Measurements from ENCODE around the gene NR1I3. TPM values are rescaled to one million over a fixed set of nuclear protein-coding genes. Genes with fewer than 3 reads are reported as not detected.

Gene NR1I3
- total RNA-seq, 4 donors from 2014 or later, result not detected

DNA sequence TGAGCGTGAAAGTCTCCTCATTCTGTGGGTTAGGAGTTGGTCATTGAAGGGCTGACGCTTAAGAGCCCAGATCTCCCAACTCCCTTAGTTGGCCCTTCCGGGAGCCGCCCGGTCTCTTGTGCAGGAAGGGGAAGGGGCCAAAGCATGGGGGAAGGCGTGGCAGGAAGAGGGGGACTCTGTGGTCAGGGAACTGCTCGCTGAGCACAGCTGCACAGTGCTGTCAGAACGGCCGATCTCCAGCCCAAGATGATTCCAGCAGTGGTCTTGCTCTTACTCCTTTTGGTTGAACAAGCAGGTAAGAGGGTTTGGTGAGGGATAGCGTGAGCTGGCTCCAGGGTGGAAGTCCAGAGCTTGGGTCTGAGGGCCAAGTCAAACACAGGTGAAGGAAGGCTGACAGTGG, 22.9 kb downstream of the NR1I3 start, which contains the start of gene FCER1G:
Gene FCER1G (plus strand): TSS at position 220 of the 400 bp plus-strand sequence. CDS start 27 bp downstream, at position 247.
- intact Hi-C loops (cut with DNase I), result no loop called here
- H3K4me1 ChIP-seq, result no peaks in the 10 kb centered on the region
- no peak for DNase-seq
- no peak within 1 kb of the TSS for H3K4me3 ChIP-seq (replicated peaks in 1 of 3)
- H3K27ac ChIP-seq, result peak within 1 kb of the TSS in 1 of 3 donors; percentile 52
- H3K27me3 ChIP-seq, result no peaks in the 10 kb centered on the region
- no peaks in the 10 kb centered on the region for H3K9me3 ChIP-seq
- TF ChIP-seq POLR2A (IDR thresholded peaks at IDR 0.05), result peak in 1 of 2 donors; percentile 18
- TF ChIP-seq, protein P1, sequence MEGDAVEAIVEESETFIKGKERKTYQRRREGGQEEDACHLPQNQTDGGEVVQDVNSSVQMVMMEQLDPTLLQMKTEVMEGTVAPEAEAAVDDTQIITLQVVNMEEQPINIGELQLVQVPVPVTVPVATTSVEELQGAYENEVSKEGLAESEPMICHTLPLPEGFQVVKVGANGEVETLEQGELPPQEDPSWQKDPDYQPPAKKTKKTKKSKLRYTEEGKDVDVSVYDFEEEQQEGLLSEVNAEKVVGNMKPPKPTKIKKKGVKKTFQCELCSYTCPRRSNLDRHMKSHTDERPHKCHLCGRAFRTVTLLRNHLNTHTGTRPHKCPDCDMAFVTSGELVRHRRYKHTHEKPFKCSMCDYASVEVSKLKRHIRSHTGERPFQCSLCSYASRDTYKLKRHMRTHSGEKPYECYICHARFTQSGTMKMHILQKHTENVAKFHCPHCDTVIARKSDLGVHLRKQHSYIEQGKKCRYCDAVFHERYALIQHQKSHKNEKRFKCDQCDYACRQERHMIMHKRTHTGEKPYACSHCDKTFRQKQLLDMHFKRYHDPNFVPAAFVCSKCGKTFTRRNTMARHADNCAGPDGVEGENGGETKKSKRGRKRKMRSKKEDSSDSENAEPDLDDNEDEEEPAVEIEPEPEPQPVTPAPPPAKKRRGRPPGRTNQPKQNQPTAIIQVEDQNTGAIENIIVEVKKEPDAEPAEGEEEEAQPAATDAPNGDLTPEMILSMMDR (IDR thresholded peaks at IDR 0.05), result no peak
- WGBS, 2 donors, result 75 to 83% methylated on average over 10 of the region's 10 CpGs
- H3K36me3 ChIP-seq, result peaks cover 45 to 50% of the 10 kb centered on the region in 2 donors

- H3K4me3 ChIP-seq (replicated peaks in 1 of 3), result no peak overlapping the region
- no peak overlapping the region for H3K27ac ChIP-seq
- no peak for DNase-seq
- no peaks in the 10 kb centered on the region for H3K9me3 ChIP-seq
- 89 to 94% methylated on average over 9 of the region's 9 CpGs for WGBS, 2 donors
- TF ChIP-seq POLR2A (IDR thresholded peaks at IDR 0.05), result no peak
- TF ChIP-seq, protein P1 (IDR thresholded peaks at IDR 0.05), result no peak
- peaks cover 46 to 57% of the 10 kb centered on the region in 2 donors for H3K36me3 ChIP-seq
- H3K4me1 ChIP-seq, result no peaks in the 10 kb centered on the region
- intact Hi-C loops (cut with DNase I), result no loop called here
- H3K27me3 ChIP-seq, result no peaks in the 10 kb centered on the region
These were observed 23.6 kb downstream of the NR1I3 start for GRCh38 chr1:161214369-161214768.

DNA sequence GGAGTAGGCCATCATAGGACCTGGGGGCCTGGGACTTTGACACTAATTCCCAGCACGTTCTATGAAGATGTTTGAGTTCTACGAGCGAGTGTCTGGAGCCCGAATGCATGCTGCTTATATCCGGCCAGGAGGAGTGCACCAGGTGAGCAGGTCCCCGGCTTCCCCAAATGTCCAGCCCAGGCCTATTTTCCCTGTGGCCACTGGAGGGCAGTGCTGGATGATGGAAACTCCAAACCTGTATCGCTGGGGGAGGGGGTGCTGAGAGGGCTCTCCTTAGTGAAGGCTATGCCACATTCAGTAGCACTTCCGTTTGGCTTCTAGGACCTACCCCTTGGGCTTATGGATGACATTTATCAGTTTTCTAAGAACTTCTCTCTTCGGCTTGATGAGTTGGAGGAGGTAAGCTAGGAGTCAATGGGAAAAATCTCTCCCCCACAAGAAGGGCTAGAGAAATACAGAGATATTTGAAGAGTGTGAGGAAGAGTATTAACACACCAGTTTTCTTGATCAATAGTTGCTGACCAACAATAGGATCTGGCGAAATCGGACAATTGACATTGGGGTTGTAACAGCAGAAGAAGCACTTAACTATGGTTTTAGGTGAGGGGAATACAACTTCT, 28.1 kb downstream of the NR1I3 start:
- H3K4me1 ChIP-seq, result peaks cover 0 to 5% of the 10 kb centered on the region in 2 donors
- intact Hi-C loops (cut with DNase I), result no loop called here
- H3K27ac ChIP-seq, result no peak overlapping the region
- 35 to 45% methylated on average over 11 of the region's 11 CpGs for WGBS, 2 donors
- no peaks in the 10 kb centered on the region for H3K9me3 ChIP-seq
- no peaks in the 10 kb centered on the region for H3K27me3 ChIP-seq
- no peak overlapping the region for H3K4me3 ChIP-seq (replicated peaks in 1 of 3)
- no peak for TF ChIP-seq POLR2A (IDR thresholded peaks at IDR 0.05)
- TF ChIP-seq, protein P1 (IDR thresholded peaks at IDR 0.05), result peak; percentile 77 to 90 (median 86)
- DNase-seq, result peak; percentile 84
- peaks cover 71 to 73% of the 10 kb centered on the region in 2 donors for H3K36me3 ChIP-seq

DNA sequence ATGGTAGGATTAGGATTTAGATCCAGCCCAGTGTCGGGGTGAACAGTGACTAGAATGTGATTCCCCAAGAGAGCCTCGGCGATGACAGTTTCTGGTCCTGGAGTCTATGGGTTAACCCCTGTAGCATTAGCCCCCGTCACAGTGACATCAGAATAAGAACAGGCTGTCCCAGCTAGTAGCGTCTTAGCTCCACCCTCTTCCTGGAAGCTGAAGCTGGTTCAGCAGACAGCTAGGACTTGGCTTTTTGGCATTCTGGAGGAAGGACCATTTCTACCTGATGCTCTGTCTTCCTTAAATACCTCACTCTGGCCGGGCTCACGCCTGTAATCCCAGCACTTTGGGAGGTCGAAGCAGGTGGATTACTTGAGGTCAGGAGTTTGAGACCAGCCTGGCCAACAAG, 30.8 kb downstream of the NR1I3 start:
- Histone ChIP-seq H3K4me3 (replicated peaks in 1 of 3) (no peak overlapping the region), H3K4me1 (peaks cover 11 to 24% of the 10 kb centered on the region in 2 donors), H3K36me3 (peaks cover 46 to 58% of the 10 kb centered on the region in 2 donors), H3K9me3 (no peaks in the 10 kb centered on the region), H3K27ac (peak overlapping the region; percentile 58 to 74 (median 67)), H3K27me3 (no peaks in the 10 kb centered on the region)
- no peak for DNase-seq
- TF ChIP-seq, protein P1 (IDR thresholded peaks at IDR 0.05), result no peak
- TF ChIP-seq POLR2A (IDR thresholded peaks at IDR 0.05), result peak in 1 of 2 donors; percentile 28
- intact Hi-C loops (cut with DNase I), result no loop called here
- 77% methylated on average over 8 of the region's 8 CpGs for WGBS, 2 donors

- Histone ChIP-seq H3K27ac (peak overlapping the region; percentile 26 to 74 (median 67)), H3K4me3 (replicated peaks in 1 of 3) (no peak overlapping the region), H3K4me1 (peaks cover 11 to 28% of the 10 kb centered on the region in 2 donors), H3K27me3 (no peaks in the 10 kb centered on the region), H3K36me3 (peaks cover 40 to 52% of the 10 kb centered on the region in 2 donors), H3K9me3 (no peaks in the 10 kb centered on the region)
- intact Hi-C loops (cut with DNase I), result no loop called here
- no peak for DNase-seq
- 84 to 86% methylated on average over 12 of the region's 12 CpGs for WGBS, 2 donors
- TF ChIP-seq POLR2A (IDR thresholded peaks at IDR 0.05), result no peak
- TF ChIP-seq, protein P1 (IDR thresholded peaks at IDR 0.05), result no peak
These were observed 31.4 kb downstream of the NR1I3 start for GRCh38 chr1:161206411-161207140.
